ENCODE data around the gene IFT88.

IFT88 gene

DNA sequence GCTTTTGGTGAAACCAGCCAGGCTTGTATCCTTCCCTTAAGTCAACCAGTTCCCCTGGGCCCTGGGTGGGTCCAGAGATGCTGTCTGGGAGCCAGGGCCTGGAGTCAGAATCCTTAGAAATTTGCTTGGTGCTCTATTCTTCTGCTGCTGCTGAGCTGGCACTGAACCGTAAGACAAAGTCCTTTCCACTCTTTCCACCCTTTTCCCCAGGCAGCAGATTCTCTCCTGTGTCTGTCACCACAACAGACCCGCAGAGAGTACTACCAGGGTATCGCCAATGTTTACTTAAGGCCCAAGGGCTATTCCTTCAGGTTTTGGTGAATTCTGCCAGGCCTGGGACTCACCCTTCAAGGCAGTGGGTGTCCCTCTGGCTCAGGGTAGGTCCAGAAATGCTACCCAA, 12.2 kb downstream of the IFT88 start:
- no peak overlapping the region for H3K4me3 ChIP-seq
- no peak for DNase-seq (ENCODE audit: low spot score)
- TF ChIP-seq, protein P1, sequence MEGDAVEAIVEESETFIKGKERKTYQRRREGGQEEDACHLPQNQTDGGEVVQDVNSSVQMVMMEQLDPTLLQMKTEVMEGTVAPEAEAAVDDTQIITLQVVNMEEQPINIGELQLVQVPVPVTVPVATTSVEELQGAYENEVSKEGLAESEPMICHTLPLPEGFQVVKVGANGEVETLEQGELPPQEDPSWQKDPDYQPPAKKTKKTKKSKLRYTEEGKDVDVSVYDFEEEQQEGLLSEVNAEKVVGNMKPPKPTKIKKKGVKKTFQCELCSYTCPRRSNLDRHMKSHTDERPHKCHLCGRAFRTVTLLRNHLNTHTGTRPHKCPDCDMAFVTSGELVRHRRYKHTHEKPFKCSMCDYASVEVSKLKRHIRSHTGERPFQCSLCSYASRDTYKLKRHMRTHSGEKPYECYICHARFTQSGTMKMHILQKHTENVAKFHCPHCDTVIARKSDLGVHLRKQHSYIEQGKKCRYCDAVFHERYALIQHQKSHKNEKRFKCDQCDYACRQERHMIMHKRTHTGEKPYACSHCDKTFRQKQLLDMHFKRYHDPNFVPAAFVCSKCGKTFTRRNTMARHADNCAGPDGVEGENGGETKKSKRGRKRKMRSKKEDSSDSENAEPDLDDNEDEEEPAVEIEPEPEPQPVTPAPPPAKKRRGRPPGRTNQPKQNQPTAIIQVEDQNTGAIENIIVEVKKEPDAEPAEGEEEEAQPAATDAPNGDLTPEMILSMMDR (IDR thresholded peaks at IDR 0.05): no peak
- no peak overlapping the region for H3K27ac ChIP-seq

DNA sequence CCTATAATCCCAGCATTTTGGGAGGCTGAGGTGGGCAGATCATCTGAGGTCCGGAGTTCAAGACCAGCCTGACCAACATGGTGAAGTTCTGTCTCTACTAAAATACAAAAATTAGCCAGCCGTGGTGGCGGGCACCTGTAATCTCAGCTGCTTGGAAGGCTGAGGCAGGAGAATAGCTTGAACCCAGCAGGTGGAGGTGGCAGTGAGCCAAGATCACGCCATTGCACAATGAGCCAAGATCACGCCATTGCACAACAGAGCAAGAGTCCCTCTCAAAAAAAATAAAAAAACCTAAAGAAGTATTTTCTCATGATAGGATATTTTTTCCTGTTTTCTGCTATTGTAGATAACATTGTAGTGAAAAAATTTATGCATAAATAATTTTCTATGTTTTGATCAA, 13.3 kb downstream of the IFT88 start:
- no peak for DNase-seq (ENCODE audit: low spot score)
- TF ChIP-seq, protein P1 (IDR thresholded peaks at IDR 0.05): no peak
- no peak overlapping the region for H3K27ac ChIP-seq

DNA sequence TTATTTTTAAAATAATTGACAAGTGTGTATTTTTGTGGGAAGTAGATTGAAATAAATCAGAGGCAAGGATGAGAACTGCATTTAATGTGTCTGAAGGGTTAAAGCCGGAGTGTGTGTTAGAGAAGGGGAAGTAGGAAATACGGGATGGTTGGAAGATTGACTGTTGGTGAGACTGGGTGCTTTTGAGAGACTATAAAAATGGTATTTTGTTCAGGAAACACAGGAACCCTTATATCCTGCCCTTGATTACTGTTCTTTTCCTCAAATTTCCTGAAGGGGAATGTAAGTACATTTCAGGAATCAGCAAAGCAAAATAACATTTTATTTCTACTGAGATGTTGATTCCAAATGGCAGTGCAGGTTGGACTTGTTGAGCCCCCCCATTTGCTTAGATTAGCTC, 15.1 kb downstream of the IFT88 start:
- no peak for DNase-seq (ENCODE audit: low spot score)
- TF ChIP-seq, protein P1 (IDR thresholded peaks at IDR 0.05): no peak
- Histone ChIP-seq H3K27ac (no peak overlapping the region), H3K4me3 (no peak overlapping the region)

More for the DNA sequence above, 13.3 kb downstream of the IFT88 start:
- no peak overlapping the region for H3K4me3 ChIP-seq

DNA sequence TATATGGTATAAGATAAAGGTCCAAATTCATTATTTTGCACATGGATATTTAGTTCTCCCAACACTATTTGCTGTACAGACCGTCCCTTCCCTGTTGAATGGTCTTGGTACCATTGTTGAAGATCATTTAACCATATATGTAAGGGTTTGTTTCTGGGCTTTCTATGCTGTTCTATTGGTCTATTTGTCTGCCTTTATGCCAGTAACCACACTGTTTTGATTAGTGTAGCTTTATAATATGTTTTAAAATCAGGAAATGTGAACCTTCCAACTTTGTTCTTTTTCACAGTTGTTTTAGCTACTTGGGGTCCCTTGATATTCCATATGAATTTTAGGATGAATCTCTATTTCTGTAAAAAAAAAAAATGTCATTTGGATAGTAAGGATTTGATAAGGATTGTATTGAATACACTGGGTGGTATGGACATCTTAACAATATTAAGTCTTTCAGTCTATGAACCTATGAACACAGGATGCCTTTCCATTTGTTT, 16.9 kb downstream of the IFT88 start:
- Histone ChIP-seq H3K27ac (no peak overlapping the region), H3K4me3 (no peak overlapping the region)
- TF ChIP-seq, protein P1 (IDR thresholded peaks at IDR 0.05): no peak
- DNase-seq (ENCODE audit: low spot score): no peak

DNA sequence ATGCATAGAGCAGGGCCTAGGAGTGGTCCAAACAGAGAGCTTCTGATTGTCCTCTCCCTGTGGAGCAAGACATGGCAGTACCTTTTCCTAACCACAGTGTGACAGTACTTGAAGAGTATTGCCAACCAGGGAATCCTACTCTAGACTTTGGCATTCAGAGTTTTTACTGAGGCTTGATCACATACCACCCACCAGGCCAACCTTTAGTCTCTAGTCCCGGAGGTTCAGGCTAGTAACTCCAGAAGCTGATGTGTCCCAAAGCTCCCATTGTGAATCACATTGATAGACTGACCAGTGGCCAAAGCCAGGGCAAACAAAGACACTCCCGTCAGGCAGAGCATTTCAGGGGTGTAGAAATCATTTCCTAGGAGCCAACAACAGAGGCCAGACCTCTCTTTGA, 18.4 kb downstream of the IFT88 start:
- no peak overlapping the region for H3K4me3 ChIP-seq
- TF ChIP-seq, protein P1 (IDR thresholded peaks at IDR 0.05): no peak
- DNase-seq (ENCODE audit: low spot score): no peak
- no peak overlapping the region for H3K27ac ChIP-seq

DNA sequence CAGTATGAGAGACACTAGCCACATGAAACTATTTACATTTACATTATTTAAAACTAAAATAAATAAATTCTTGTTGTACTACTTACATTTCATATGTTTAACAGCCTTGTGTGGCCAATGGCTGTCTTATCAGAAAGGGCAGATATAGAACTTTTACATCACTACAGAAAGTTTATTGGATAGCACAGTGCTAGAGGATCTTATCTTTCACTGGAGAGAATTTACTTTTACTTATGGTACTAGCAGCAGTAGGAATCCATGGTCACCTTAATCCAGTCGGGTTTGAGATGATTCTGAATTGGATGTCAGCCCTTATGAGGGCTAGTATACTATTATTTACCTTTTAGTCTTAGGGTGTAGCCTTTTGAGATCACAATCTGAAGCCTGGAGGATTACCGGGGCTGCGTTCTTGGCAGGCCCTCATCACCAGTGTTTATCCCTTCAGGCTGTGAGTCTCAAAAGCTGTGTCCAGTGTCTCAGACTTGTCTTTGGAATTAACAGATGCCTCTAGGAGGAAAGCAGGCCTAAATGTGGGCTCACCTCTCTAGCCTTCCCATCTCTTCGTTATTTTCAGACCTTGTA, 21.7 kb downstream of the IFT88 start:
- TF ChIP-seq, protein P1 (IDR thresholded peaks at IDR 0.05): no peak
- no peak overlapping the region for H3K27ac ChIP-seq
- no peak overlapping the region for H3K4me3 ChIP-seq
- DNase-seq (ENCODE audit: low spot score): no peak

DNA sequence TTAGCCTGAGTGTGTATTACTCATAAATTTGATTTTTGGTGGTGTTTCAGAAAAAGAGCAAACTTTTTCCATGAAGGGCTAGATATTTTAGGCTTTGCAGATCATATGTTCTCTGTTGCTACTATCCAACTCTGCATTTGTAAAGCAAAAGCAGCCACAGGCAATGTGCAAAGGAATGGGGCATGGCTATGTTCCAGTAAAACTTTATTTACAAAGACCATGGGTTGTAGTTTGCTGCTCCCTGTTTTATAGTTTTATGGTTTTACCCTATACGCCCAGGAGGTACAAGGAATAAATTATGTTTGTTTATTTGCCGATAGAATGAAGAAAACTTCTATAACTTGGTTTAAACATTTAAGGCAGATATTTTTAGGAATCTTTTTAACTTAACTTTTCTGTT, 23.6 kb downstream of the IFT88 start:
- no peak for DNase-seq (ENCODE audit: low spot score)
- Histone ChIP-seq H3K4me3 (no peak overlapping the region), H3K27ac (no peak overlapping the region)
- TF ChIP-seq, protein P1 (IDR thresholded peaks at IDR 0.05): no peak
